Adrenal gland (tissue), 19 donors: Measurements from ENCODE around the gene SPAG8. TPM values are rescaled to one million over a fixed set of nuclear protein-coding genes. Genes with fewer than 3 reads are reported as not detected.

Source experiments
- DNase-seq, 7 donors: peaks; one replicate each; pipeline ENCODE4 v3.0.0-alpha.2; 2019 to 2020
- H3K27ac ChIP-seq, 5 donors: fragments of 200-600 bp; sonication (generic) in 4 of 5; 1 replicate in 3 of 5; 2 replicates in 2 of 5; pipeline versions ENCODE4 v1.5.1 to v1.8.0; 2016 to 2020; ENCODE audit warnings: mild to moderate bottlenecking in 1 of 5
- H3K27me3 ChIP-seq: fragments of 200-600 bp; 2 replicates; pipeline ENCODE4 v1.8.0; 2021
- H3K36me3 ChIP-seq, 2 donors: fragments of 200-600 bp; replicated peaks in 1 of 2; 1 replicate in 1 of 2; 2 replicates in 1 of 2; pipeline versions ENCODE4 v1.5.1 to v1.8.0; 2018 to 2022
- H3K4me1 ChIP-seq, 2 donors: fragments of 200-600 bp; replicated peaks in 1 of 2; 1 replicate in 1 of 2; 2 replicates in 1 of 2; pipeline versions ENCODE4 v1.5.1 to v1.8.0; 2018 to 2021
- H3K4me3 ChIP-seq, 4 donors: fragments of 200-600 bp; sonication (generic) in 3 of 4; one replicate each; pipeline ENCODE4 v1.5.1; 2016 to 2018
- H3K9me3 ChIP-seq, 3 donors: fragments of 200-600 bp; sonication (generic) in 1 of 3; replicated peaks in 1 of 3; 1 replicate in 2 of 3; 2 replicates in 1 of 3; pipeline versions ENCODE4 v1.5.1 to v1.8.0; 2016 to 2021
- CTCF ChIP-seq, 6 experiments: fragments of 450-650 bp in 4 of 6; fragments of 200-600 bp in 2 of 6; sonication (generic) in 1 of 6; IDR thresholded peaks; 1 replicate in 5 of 6; 2 replicates in 1 of 6; pipeline versions ENCODE4 v1.5.1 to v1.8.0; 2016 to 2021; ENCODE audit warnings: antibody characterized with exemption in 6 of 6, mild to moderate bottlenecking in 2 of 6, moderate library complexity in 1 of 6
- POLR2A ChIP-seq, 2 donors: fragments of 450-650 bp; IDR thresholded peaks; one replicate each; pipeline ENCODE4 v1.6.1; 2017; ENCODE audit warnings: antibody characterized with exemption in 2 of 2, mild to moderate bottlenecking in 2 of 2, moderate library complexity in 1 of 2
- WGBS, 4 donors: extraction: QIAGEN DNeasy Blood & Tissue Kit in 2 of 4; methylation state at CpG; one replicate each; pipeline versions ENCODE4 v1.1.5 to v1.1.7; 2013 to 2017; 5-methylcytosine and 5-hydroxymethylcytosine counted together
- intact Hi-C, 2 donors: fragments of 100-400 bp; cut with DNase I; formaldehyde crosslinking; loops; one replicate each; pipeline versions ENCODE4 v1.14.1 to v1.15.0; 2022 to 2023
- long read RNA-seq, 10 donors: library from polyadenylated mRNA in 3 of 10; unstranded in 2 of 10; stranded (forward) in 1 of 10; transcript quantifications; one replicate each; pipeline ENCODE4 v2.0.0 and lab custom pipeline, GENCODE V29; 2021 to 2026
- polyA plus RNA-seq, 3 donors: library from polyadenylated mRNA; stranded (reverse); fragments of 200-250 nt in 2 of 3; fragments of 350-450 nt in 1 of 3; fragmentation: Illumina TruSeq in 1 of 3; extraction: RNeasy Lipid Tissue Mini Kit (QIAGEN cat#74804) in 1 of 3; gene quantifications; one replicate each; pipeline ENCODE4 v1.2.3, GENCODE V29; 2013 to 2014
- total RNA-seq, 9 donors: library from RNA; depleted of rRNA in 4 of 9; stranded (reverse); fragments of >200 nt in 4 of 9; fragments of 120-200 nt in 1 of 9; fragmentation: NEBNext Ultra II Directional in 1 of 9; extraction: Animal tissue kit (Norgen Biotek cat#: 25700) in 1 of 9; gene quantifications; one replicate each; pipeline versions ENCODE4 v1.1.0 to v1.2.4, GENCODE V29; 2013 to 2023
- donor health status: healthy with polysubstance abuse.
- donor health status: Bipolar disorder and iron deficiency.
- donor health status: DM: yes; HTN: yes; CAD: no.
- donor health status: DM: no; HTN: no; CAD: no.
- donor health status: DM: no; HTN: no; CAD: no.
- donor health status: DM: yes; HTN: yes; CAD: no.

The SPAG8 gene
- total RNA-seq (1 to 10 TPM in 8 of 9 donors, under 1 TPM in 1; 0.98 to 3.6 (median 2.3) TPM), polyA plus RNA-seq (1 to 10 TPM; 1.2 to 9.2 (median 4.2) TPM)
- long read RNA-seq, donor 1, result 0 reads
- long read RNA-seq, donor 2, result 0 reads
- long read RNA-seq, donor 3, partial matches to known transcripts, result 5 of 5 reads
- long read RNA-seq, donor 3, other reads (novel, unspliced or antisense), result 0 of 5 reads
- long read RNA-seq, donor 4, partial matches to known transcripts, result 0 of 3 reads
- long read RNA-seq, donor 4, other reads (novel, unspliced or antisense), result 2 of 3 reads
- long read RNA-seq, donor 5, partial matches to known transcripts, result 1 of 7 reads
- long read RNA-seq, donor 5, other reads (novel, unspliced or antisense), result 3 of 7 reads
- long read RNA-seq, donor 6, partial matches to known transcripts, result 1 of 2 reads
- long read RNA-seq, donor 6, other reads (novel, unspliced or antisense), result 0 of 2 reads
- long read RNA-seq, donor 7, result 0 reads
- long read RNA-seq, donor 8, result 0 reads
- long read RNA-seq, donor 9, result 0 reads
- long read RNA-seq, donor 10, partial matches to known transcripts, result 0 of 1 reads
- long read RNA-seq, donor 10, other reads (novel, unspliced or antisense), result 0 of 1 reads

- H3K4me1 ChIP-seq, result peaks cover 19 to 30% of the 10 kb centered on the region in 2 donors
- DNase-seq, result peak; percentile 87 to 98 (median 97)
Measured at GRCh38 chr9:35812025-35812602, at the start of gene SPAG8. SPAG8 (minus strand) TSS chr9:35812262; CDS start chr9:35812147, 115 bp downstream.

GRCh38 chr9:35861161-35861897, 49.3 kb upstream of the SPAG8 start:
- H3K4me1 ChIP-seq, result no peaks in the 10 kb centered on the region
- WGBS, 4 donors, result 61 to 70% (median 65%) methylated on average over 12 of the region's 12 CpGs
- DNase-seq, result peak in 2 of 7 donors; percentile 16 to 45
- H3K9me3 ChIP-seq, result no peaks in the 10 kb centered on the region
- intact Hi-C loops, result no loop called here
- no peaks in the 10 kb centered on the region for H3K36me3 ChIP-seq
- no peak for TF ChIP-seq POLR2A (IDR thresholded peaks at IDR 0.05)
- no peak for TF ChIP-seq CTCF (IDR thresholded peaks at IDR 0.05)
- no peak overlapping the region for H3K4me3 ChIP-seq
- H3K27ac ChIP-seq, result no peak overlapping the region
- peaks cover 8% of the 10 kb centered on the region for H3K27me3 ChIP-seq

More at GRCh38 chr9:35812025-35812602, at the start of gene SPAG8:
- TF ChIP-seq POLR2A (IDR thresholded peaks at IDR 0.05) (peak in 1 of 2 donors; percentile 63), CTCF (IDR thresholded peaks at IDR 0.05) (no peak)
- WGBS, 4 donors, result 1 to 4% (median 2%) methylated on average over 8 to 28 of the region's 28 CpGs
- Histone ChIP-seq H3K27ac (peak within 1 kb of the TSS; percentile 33 to 98 (median 66)), H3K36me3 (peaks cover 0 to 19% of the 10 kb centered on the region in 2 donors), H3K4me3 (peak within 1 kb of the TSS in 2 of 4 donors; percentile 26 to 35), H3K9me3 (no peaks in the 10 kb centered on the region), H3K27me3 (no peaks in the 10 kb centered on the region)
- intact Hi-C loops, result no loop called here

GRCh38 chr9:35859990-35860339, 47.9 kb upstream of the SPAG8 start:
- TF ChIP-seq CTCF (IDR thresholded peaks at IDR 0.05) (no peak), POLR2A (IDR thresholded peaks at IDR 0.05) (no peak)
- Histone ChIP-seq H3K9me3 (no peaks in the 10 kb centered on the region), H3K4me1 (no peaks in the 10 kb centered on the region), H3K27me3 (peaks cover 4% of the 10 kb centered on the region), H3K36me3 (no peaks in the 10 kb centered on the region), H3K4me3 (no peak overlapping the region), H3K27ac (no peak overlapping the region)
- DNase-seq, result peak in 2 of 7 donors; percentile 20 to 44
- WGBS, 4 donors, result 35 to 49% (median 39%) methylated on average over 3 of the region's 3 CpGs
- intact Hi-C loops, result no loop called here
